Right lobe of liver (tissue), 6 donors: ENCODE data around the gene MGA. TPM values are rescaled to one million over a fixed set of nuclear protein-coding genes. Genes with fewer than 3 reads are reported as not detected.

Experiments used
- ATAC-seq, 4 donors: fragments of 200-7000 bp; cut with Tn5 transposase; one replicate each; pipeline ENCODE4 v1.9.1; 2020; ENCODE audit warnings: mild to moderate bottlenecking in 4 of 4, moderate library complexity in 4 of 4
- DNase-seq, 3 donors: peaks; one replicate each; pipeline ENCODE4 v3.0.0-alpha.2; 2020
- H3K27ac ChIP-seq, 3 donors: fragments of 200-600 bp; one replicate each; pipeline ENCODE4 v1.8.0; 2022
- H3K27me3 ChIP-seq, 2 donors: fragments of 200-600 bp; one replicate each; pipeline ENCODE4 v1.8.0; 2022
- H3K36me3 ChIP-seq, 4 donors: fragments of 200-600 bp; sonication (generic) in 1 of 4; one replicate each; pipeline versions ENCODE4 v1.5.1 to v1.8.0; 2017 to 2022; ENCODE audit warnings: control low read depth in 1 of 4
- H3K4me1 ChIP-seq, 4 donors: fragments of 200-600 bp; sonication (generic) in 1 of 4; one replicate each; pipeline versions ENCODE4 v1.5.1 to v1.8.0; 2017 to 2022; ENCODE audit warnings: control low read depth in 1 of 4
- H3K4me3 ChIP-seq, 3 donors: fragments of 200-600 bp; one replicate each; pipeline ENCODE4 v1.8.0; 2022
- H3K9me3 ChIP-seq, 4 donors: fragments of 200-600 bp; sonication (generic) in 1 of 4; one replicate each; pipeline versions ENCODE4 v1.5.1 to v1.8.0; 2017 to 2022; ENCODE audit warnings: control low read depth in 1 of 4
- POLR2A ChIP-seq: fragments of 450-650 bp; IDR thresholded peaks from one replicate; pipeline ENCODE4 v1.6.1; 2017; ENCODE audit warnings: antibody characterized with exemption, mild to moderate bottlenecking
- WGBS: methylation state at CpG from one replicate; pipeline ENCODE4 v1.1.6; 2018; ENCODE audit warnings: low coverage, low lambda C conversion rate; ENCODE audit not compliant: insufficient coverage; ENCODE audit errors: missing lambda C conversion rate; 5-methylcytosine and 5-hydroxymethylcytosine counted together
- intact Hi-C, 2 donors: fragments of 100-400 bp; cut with DNase I; formaldehyde crosslinking; loops; one replicate each; pipeline versions ENCODE4 v1.11.2 to v1.14.1; 2022
- total RNA-seq, 6 experiments: library from RNA; depleted of rRNA in 2 of 6; stranded (reverse); fragments of >200 nt in 2 of 6; fragmentation: NEBNext Ultra II Directional in 3 of 6; extraction: Animal tissue kit (Norgen Biotek cat#: 25700) in 3 of 6; gene quantifications; one replicate each; pipeline versions ENCODE4 v1.1.0 to v1.2.4, GENCODE V29; 2016 to 2023
- TF ChIP-seq, protein P1 (sequence below), 4 donors: fragments of 200-600 bp in 3 of 4; fragments of 450-650 bp in 1 of 4; IDR thresholded peaks; one replicate each; pipeline versions ENCODE4 v1.5.1 to v1.8.0; 2016 to 2022; ENCODE audit warnings: antibody characterized with exemption in 4 of 4, mild to moderate bottlenecking in 2 of 4
- donor health status: DM: no; HTN: yes; CAD: no.
- donor health status: DM: no; HTN: no; CAD: no.
- donor health status: DM: no; HTN: no; CAD: no.
- donor health status: DM: no; HTN: yes; CAD: no.
- donor health status: DM: no; HTN: yes; CAD: no.

The MGA gene
- total RNA-seq, 6 experiments from 2014 or later, result 10.9 to 17.2 (median 12.1) TPM

DNA sequence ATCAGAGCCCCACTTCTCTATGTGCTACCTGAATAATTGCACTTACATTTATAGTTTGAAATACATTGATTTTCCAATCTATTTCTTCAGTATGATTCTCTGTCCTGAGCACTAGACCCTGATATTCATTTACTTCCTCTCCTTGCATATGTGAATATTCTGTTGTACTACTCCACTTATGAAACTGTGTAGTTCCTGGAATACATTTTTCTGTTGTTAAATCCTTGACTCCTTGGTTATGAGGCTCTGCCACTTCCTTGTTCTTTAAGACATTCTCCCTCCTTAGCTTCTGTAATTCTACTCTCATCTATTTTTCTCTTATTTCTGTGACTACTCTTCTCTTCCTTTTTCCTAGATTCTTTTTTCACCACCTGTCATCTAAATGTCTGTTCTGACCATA lies 12.9 kb upstream of the MGA start:
- no peak overlapping the region for H3K27ac ChIP-seq
- intact Hi-C loops, result no loop called here

DNA sequence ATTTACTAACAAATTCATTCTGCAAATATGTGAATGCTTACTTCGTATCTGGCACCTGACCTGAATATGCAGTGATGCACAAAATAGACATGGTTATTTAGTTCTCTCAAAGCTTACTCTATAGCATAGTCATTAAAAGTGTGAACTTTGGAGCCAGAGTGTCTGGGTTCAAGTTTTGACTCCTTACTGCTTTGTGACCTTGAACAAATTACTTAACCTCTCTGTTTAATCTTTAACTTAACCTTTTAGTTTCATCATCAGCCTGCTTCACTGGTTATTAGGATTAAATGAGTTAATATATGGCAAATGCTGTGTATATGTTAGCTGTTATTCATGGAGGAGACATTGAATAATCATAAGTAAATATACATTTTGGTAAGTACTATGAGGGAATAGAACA lies 12.1 kb upstream of the MGA start:
- Histone ChIP-seq H3K27ac (no peak overlapping the region), H3K36me3 (no peaks in the 10 kb centered on the region), H3K9me3 (no peaks in the 10 kb centered on the region), H3K4me3 (no peak overlapping the region), H3K4me1 (peaks cover 0 to 29% (median 8%) of the 10 kb centered on the region in 4 donors), H3K27me3 (no peaks in the 10 kb centered on the region)
- DNase-seq (no peak), ATAC-seq (peak in 3 of 4 donors; percentile 18 to 67 (median 20))
- intact Hi-C loops, result no loop called here
- TF ChIP-seq, protein P1, sequence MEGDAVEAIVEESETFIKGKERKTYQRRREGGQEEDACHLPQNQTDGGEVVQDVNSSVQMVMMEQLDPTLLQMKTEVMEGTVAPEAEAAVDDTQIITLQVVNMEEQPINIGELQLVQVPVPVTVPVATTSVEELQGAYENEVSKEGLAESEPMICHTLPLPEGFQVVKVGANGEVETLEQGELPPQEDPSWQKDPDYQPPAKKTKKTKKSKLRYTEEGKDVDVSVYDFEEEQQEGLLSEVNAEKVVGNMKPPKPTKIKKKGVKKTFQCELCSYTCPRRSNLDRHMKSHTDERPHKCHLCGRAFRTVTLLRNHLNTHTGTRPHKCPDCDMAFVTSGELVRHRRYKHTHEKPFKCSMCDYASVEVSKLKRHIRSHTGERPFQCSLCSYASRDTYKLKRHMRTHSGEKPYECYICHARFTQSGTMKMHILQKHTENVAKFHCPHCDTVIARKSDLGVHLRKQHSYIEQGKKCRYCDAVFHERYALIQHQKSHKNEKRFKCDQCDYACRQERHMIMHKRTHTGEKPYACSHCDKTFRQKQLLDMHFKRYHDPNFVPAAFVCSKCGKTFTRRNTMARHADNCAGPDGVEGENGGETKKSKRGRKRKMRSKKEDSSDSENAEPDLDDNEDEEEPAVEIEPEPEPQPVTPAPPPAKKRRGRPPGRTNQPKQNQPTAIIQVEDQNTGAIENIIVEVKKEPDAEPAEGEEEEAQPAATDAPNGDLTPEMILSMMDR (IDR thresholded peaks at IDR 0.05), result no peak
- no peak for TF ChIP-seq POLR2A
- 70% methylated on average over 1 of the region's 1 CpG for whole genome bisulfite sequencing

More for the DNA sequence above, 12.9 kb upstream of the MGA start:
- ATAC-seq, result peak in 1 of 4 donors; percentile 36
- H3K4me1 ChIP-seq, result peaks cover 0 to 29% (median 8%) of the 10 kb centered on the region in 4 donors
- no peaks in the 10 kb centered on the region for H3K9me3 ChIP-seq
- no peaks in the 10 kb centered on the region for H3K27me3 ChIP-seq
- no peak for DNase-seq
- no peak overlapping the region for H3K4me3 ChIP-seq
- TF ChIP-seq, protein P1 (IDR thresholded peaks at IDR 0.05), result no peak
- TF ChIP-seq POLR2A, result no peak
- H3K36me3 ChIP-seq, result no peaks in the 10 kb centered on the region

DNA sequence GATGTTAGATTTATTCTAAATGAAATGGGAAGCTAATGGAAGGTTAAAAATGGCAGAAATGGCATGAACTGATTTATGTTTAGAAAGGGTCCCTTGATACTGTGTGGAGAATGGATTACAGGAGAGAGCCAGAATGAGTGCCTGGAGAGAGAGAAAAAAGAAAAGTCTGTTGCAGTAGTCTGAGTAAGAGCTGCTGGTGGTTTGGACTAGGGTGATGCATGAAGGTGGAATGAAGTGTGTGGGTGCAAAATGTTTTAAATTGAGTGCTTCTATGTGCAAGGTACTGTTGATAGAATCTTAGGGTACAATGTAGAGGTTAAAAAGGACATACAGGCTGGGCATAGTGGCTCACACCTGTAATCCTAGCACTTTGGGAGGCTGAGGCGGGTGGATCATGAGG lies 11.4 kb upstream of the MGA start:
- Histone ChIP-seq H3K4me3 (no peak overlapping the region), H3K36me3 (no peaks in the 10 kb centered on the region), H3K27ac (no peak overlapping the region), H3K27me3 (no peaks in the 10 kb centered on the region), H3K4me1 (peaks cover 0 to 29% (median 8%) of the 10 kb centered on the region in 4 donors), H3K9me3 (no peaks in the 10 kb centered on the region)
- WGBS, result no CpG with 5 or more reads among the region's 1 CpG
- intact Hi-C loops, result no loop called here
- DNase-seq, result no peak
- ATAC-seq, result no peak
- TF ChIP-seq POLR2A, result no peak
- TF ChIP-seq, protein P1 (IDR thresholded peaks at IDR 0.05), result no peak

DNA sequence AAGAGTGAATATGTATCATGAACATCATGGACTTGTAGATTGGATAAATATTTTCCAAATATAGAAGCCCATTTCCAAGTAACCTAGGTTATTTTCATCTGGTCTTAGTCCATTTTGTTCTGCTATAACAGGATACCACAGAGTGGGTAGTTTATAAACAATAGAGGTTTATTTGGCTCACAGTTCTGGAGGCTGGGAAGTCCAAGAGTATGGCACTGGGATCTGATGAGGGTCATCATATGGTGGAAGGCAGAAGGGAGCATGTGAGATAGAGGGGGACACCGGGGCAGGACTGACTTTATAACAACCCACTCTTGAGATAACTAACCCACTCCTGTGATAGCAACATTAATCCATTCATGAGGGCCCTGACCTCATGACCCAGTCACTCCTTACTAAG lies 9.4 kb upstream of the MGA start:
- ATAC-seq, result no peak
- H3K36me3 ChIP-seq, result no peaks in the 10 kb centered on the region

More for the DNA sequence above, 9.4 kb upstream of the MGA start:
- DNase-seq, result no peak
- no CpG with 5 or more reads among the region's 1 CpG for WGBS
- intact Hi-C loops, result no loop called here
- no peak overlapping the region for H3K27ac ChIP-seq
- TF ChIP-seq, protein P1 (IDR thresholded peaks at IDR 0.05), result no peak
- no peak for TF ChIP-seq POLR2A
- H3K4me1 ChIP-seq, result peaks cover 0 to 20% (median 8%) of the 10 kb centered on the region in 4 donors
- H3K4me3 ChIP-seq, result no peak overlapping the region
- no peaks in the 10 kb centered on the region for H3K27me3 ChIP-seq
- H3K9me3 ChIP-seq, result no peaks in the 10 kb centered on the region
